Activated CD4-positive, alpha-beta T cell treated with anti-CD3 and anti-CD28 coated beads, Interleukin-2, amount 50 U/mL, for 4 hours (primary cell): ENCODE results near the gene PLA2G2E.
"Not testable (repeated sequence)": the region's sequence is repeated elsewhere in the genome, so short reads cannot be mapped to it uniquely, and the experiment has no call there.

Experiments
- DNase-seq, 2 experiments: peaks; one replicate each; pipeline ENCODE4 v3.0.0-alpha.2; 2020

PLA2G2E gene

DNA sequence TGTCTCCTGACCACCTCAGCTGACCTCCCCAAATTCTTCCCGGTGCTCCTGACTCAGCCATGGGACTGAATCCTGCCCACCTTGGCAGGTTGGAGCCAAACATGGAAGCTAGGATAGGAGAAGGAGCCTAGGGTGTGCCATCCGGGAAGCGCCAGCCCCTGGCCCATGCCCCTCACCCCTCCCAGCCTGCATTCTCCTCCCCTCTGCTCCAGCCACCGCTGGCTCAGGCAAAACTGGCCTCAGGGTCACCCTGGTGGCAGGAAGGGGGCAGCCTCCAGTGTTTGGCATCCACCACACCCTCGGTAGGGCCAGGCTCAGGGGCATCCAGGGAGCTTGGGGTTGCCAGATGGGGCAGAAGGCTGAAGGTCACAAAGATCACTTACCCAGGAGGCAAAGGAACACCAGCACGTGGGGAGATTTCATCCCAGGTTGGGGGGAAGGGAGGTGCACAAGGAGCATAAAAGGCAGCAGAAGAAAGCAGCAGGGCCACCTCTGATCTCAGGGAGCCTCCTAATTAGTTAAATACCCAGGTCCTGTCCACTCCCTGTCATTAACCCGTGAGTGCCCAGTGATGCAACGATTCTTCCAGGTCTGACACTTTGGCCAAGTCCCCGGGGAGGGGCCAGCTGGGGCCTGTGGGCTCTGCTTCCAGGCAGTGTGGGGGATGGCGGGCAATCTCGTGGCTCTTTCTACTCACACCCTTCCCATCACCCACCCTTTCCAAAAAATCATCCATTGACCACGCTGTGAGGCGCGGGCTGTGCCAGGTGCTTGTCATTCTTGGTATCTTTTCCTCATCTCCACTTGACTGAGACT, at the start of gene PLA2G2E:
Gene PLA2G2E, minus strand, starts transcription at position 481 of the 816 bp plus-strand sequence. Its CDS starts 58 bp downstream, at position 423.
- no peak for DNase-seq

DNA sequence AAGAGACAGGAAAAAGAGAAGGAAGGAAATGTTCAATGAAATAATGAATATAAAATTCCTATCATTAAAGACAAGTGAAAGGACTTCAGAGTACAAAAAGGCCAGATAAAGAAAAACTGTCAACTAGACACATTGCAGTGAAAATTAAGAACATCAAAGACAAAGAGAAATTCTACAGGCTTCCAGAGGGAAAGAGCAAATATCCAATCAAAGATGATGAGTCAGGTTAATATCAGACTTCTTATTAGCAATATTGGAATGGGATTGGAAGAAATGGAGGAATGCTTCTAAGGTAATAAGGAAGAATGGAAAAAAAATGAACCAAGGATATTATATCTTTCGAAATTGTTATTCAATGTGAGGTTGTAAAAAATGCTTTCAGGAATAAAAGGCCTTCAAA, 48.2 kb upstream of the PLA2G2E start:
- no peak for DNase-seq

DNA sequence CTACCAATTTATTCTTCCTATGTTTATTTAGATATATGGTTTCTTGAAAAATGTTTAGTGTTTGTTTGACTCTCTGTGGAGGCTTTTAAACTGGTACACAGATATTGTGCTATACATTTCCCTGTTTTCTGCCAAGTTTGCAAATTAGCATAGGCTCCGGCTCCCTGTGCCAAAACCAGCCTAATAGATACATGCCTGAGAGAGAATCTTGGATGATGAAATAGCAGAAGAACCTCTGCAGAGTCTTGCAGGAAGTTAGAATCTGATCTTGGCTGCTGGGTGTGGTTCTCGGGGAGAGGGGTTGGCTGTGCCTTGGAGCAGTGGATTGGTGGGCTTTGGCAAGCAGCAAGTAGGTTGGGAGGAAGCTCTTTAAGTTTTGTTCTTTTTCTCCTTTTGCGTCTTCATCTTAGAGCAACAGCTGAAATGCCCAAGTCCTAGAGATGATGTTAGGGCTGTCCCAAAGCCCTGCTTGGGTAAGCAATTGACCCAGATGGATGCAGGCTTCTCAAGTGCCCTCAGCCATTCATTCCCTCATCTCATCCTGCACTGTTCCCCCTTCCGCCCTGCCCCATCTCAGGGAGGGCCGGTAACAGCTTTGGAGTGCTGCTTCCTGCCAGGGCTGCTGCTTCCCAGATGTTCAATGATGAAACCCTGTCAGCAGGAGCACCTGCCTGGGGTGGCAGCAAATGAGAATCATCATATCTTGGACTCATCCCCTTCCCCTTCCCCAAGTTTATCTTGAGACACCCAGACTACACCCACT, 46.7 kb upstream of the PLA2G2E start:
- DNase-seq: no peak

GRCh38 chr1:19967808-19968207, 44.4 kb upstream of the PLA2G2E start:
- DNase-seq: no peak

- no peak for DNase-seq
Observed at GRCh38 chr1:19964542-19964941, 41.1 kb upstream of the PLA2G2E start.

- no peak for DNase-seq
Observed at GRCh38 chr1:19963636-19964035, 40.2 kb upstream of the PLA2G2E start.

DNA sequence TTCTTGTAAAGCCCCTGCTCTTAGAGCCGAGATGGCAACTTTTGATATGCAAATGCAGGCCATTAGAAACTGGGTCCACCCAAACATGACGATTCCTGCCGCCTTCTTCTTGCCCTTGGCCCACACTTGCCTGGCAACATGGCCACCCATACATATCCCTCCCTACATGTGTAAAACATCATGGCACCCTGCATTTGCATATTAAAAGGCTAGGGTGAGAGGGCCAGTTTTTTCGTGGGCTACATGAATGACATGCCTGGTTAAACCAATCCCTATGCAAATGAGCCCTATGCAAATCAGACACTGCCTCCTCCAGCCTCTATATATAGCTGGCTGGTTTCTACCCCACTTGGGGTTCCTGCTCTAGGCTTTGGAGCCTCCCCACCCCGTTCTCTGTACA, 37.2 kb upstream of the PLA2G2E start:
- no peak for DNase-seq

DNA sequence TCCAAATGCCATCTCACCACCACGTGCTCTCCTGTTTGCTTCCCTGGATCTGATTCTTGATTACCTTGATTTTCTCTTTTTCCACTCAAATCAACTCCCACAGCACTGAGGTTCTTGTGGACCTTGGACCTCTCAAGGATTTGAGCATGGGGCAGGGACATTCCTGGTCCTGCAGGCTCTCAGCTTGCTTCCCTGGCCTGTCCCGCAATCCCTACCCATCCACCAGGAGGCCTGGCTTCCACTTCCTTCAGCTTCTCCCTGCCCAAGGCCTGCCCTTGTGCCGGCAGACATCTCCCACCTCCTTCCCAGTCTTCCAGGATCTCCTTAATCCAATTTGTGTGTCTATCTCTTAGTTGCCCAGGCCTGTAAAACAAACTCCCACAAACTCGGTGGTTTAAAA, 34.4 kb upstream of the PLA2G2E start:
- no peak for DNase-seq

GRCh38 chr1:19955534-19956170, 32.2 kb upstream of the PLA2G2E start:
- no peak for DNase-seq

GRCh38 chr1:19954059-19954458, 30.6 kb upstream of the PLA2G2E start:
- no peak for DNase-seq

DNA sequence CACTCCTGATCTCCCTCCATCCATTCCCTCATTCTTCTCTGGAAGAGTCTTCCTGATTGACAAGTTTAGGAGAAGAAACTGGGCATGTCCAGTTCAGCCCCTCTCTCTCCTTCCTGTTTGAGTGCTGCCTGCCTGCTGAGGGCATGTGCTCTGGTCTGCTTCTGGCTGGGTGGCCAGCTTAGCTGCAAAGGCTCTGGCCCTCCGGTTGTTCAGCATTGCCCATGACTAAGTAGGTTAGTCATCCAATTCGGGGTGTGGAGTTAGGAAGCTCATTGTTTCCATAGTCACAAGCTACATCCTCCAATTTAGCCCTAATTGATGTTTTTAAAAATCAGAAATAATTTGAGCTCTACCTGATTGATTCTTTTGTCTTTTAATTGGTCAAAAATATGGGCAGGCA, 25.6 kb upstream of the PLA2G2E start:
- no peak for DNase-seq

DNA sequence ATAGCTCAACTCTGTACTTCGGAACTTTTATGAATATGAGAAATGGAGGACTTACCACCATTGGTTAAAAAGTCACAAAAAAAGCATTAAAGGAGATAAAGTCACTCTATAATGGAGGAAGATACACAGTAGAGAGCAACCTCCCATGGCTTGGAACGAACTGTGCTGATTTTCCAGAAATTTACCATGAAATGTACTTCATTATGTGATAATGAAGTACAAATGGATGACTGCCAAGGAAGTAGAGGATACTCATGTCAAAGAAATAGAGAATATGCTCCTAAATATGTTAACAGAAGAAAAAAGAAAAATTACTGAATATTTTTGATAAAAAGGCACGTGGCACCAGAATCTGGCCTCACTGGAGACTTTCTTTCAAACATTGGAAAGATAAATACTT, 23.6 kb upstream of the PLA2G2E start:
- DNase-seq: no peak

DNA sequence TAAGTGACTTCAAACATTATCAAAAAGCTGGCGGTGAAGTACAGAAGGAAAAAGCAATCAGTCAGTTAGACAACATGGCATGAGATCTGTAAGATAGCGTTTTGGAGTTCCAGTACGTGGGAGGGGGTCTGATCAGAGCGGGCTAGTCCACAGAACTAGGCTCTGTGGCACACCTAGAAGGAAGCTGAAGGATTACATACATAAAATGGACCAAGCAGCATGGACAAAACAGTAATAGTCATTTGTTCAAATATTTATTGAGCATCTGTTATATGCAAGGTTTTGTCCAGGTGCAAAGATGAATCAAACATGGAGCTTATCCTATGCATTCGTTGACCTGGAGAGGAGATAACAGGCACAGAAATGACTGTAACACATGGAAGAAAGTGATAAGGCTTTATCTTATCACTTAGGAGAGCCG, 22.9 kb upstream of the PLA2G2E start:
- DNase-seq: no peak

DNA sequence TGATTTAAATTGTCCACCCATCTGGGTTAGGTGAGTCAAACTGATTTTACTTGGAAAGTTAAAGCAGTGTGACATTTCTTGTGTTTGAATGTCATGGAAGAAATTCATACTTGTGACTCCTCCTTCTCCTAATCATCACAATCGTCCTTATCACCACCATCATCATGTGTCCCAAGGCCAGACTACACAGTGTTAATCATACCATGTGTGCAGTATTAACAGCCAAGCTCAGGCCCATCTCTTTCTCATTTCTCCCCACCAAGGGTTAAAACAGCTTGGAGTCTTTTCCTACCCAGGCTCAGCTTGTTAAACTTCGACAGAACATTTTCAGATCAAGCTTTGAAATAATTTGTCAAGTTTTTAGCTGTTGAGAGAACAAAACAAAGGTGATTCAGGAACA, 22.5 kb upstream of the PLA2G2E start:
- DNase-seq: no peak

DNA sequence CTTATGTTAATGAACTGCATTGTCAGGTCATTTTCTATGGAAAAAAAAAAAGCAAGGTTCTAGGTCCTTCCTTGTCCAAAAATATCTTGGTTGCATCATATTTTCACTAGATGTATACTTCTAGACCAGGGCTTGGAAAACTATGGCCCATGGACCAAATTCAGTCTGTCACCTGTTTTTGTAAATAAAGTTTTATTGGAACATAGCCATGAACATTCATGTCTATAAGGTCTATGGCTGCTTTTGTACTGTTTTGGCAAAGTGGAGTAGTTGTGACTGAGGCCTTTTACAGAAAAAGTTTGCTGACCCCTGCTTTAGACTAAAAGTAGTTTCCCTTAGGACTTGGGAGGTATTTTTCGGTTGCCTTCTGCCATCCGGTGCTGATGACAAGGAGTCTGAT, 19.2 kb upstream of the PLA2G2E start:
- no peak for DNase-seq

DNA sequence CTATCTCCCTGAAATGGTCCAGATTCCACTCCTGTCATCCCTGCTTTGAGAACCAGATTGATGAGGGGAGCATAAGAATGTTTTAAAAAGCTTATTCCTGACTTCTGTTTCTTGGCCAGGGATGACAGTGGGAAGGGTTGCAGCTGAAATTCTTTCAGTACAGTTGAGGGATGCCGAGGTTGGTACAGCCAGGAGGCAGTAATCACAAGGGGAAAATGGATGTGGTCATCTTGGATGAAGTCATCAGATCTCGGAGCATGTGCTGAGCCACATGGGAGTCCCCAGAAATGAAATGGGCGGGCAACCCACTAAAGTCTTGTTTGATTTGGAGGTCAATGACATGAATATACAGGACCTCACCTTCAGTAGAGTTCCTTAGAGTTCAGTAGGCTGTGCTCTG, 18.7 kb upstream of the PLA2G2E start:
- DNase-seq: no peak

DNA sequence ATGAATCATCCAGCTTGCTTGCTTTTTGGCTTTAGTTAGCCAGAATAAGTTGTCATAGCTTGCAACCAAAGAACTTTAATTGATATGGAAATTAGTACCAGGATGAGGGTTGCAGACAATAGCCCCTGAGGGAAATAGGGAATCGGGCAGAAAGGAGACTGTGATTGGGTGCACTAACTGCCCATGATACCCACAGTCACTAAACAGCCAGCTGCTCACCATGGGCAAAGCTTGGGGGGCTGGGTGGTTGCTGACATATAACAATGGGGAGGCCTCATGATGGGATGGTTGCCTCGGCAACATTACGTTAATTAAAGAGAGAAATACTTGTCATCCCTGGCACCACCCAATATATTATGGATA, 17.8 kb upstream of the PLA2G2E start:
- no peak for DNase-seq

DNA sequence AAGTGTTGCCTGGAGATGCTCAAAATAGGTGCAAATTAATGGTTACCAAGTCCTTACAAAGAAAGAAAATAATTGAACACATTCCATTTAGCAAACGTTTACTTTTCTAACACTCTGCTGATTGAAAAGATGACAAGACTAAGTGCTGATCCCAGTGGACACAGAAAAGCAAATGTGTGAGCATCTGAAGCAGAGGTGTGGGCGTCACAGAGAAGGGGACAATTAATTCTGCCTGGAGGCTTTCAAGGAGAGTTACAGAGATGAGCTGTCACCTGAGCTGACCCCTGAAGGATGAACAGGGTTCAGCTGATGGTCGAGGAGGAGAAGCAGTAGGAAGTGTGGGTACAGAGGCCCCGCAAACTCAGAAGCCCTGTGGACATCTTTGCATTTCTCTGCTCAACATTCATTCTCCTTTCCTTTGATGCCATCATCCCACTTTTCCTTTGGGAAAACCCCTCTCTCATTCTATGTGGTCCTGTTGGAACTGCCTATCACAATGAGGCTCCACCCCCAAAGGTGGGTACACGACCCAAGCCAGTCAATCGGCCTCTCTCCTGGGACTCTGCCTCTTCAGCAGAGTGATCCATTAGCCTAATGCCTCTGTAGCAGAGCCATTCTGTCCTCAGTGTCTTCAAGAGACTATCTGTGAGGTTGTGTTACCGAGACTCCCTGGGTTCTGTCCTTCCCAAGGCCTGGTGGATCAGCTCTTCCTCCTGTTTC, 17.2 kb upstream of the PLA2G2E start:
- no peak for DNase-seq

DNA sequence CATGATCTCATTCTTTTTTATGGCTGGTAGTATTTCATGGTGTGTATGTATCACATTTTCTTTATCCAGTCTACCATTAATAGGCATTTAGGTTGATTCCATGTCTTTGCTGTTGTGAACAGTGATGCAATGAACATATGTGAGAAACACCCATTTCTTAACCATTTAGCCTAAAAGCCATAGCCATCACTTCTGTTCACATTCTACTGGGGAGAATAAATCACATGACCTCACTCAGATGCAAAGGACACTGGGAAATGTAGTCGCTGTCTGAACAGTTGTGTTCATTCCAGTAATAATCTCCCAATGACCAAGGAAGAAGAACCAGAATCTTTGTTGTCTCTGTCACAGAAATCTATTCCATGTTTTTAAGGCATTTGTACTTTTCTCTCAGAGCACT, 15.1 kb upstream of the PLA2G2E start:
- DNase-seq: no peak

DNA sequence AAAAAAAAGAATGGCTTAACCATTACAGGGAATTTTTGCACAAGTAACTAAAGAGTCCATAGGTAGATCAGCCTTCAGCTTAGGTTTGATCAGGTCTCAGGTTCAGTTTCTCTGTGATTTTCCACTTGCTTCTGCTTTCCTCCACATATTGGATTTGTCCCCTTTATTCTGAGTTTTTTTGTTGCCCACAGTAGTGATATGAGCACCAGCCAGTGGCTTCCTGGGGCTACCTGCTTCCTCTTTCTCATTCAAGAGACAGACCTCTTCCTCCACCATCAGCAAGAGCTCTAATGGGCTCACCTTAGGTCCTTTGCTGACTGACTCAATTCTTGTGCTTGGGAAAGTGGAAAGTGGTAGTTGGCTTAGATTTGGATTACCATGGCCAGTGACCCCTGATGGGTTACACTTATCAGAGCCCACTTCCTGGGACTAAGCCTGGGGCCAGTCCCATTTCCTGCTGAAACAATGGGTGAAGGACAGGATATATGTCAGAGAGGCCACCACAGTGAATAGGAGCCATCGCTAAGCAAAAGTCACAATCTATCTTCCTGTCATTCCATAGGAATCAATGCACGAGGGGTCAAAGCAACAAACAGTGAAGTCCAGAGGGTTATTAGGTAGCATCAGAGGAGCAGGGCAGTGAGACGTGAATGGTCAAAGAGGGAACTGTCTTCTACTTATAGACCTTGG, 12.8 kb upstream of the PLA2G2E start:
- DNase-seq: no peak

GRCh38 chr1:19934336-19934735, 10.9 kb upstream of the PLA2G2E start:
- no peak for DNase-seq

- DNase-seq: no peak
Observed at GRCh38 chr1:19932866-19933265, 9.4 kb upstream of the PLA2G2E start.

DNA sequence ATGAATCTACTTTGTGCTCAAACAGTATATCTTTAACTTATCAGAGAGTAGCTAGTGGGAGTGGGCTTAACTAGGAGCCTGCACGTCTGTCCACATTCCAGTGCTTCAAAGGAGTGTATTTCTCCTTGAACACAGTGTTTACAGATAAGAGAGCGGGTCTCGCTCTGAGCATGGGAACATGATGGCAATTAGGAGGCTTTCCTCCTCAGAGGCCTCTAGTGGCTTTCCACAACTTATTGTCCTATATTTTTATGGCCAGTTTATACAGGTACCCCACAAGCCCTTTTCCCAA, 3.7 kb upstream of the PLA2G2E start:
- not testable (repeated sequence) for DNase-seq
